K562 (cell line): ENCODE data around the gene PLK1. TPM values are rescaled to one million over a fixed set of nuclear protein-coding genes. Genes with fewer than 3 reads are reported as not detected.

Experiments
- ATAC-seq: fragments of 200-7000 bp; cut with Tn5 transposase; 3 replicates; pipeline ENCODE4 v1.9.1; 2020; ENCODE audit warnings: moderate library complexity
- BruUV-seq: library from RNA; stranded (reverse); fragments of 400-500 nt; replicated peaks from 2 replicates; lab custom pipeline; 2021; lab: Mats Ljungman, UMichigan
- CTCF ChIA-PET: fragments of 300-600 bp; formaldehyde crosslinking; extraction: SDS; loops from one replicate; lab custom pipeline; 2021; ENCODE audit warnings: low intra/inter-chr PET ratio; lab: Yijun Ruan, JAX
- POLR2A ChIA-PET: fragments of 300-600, 350-650 bp; sonication (Branson Sonifier 250); formaldehyde crosslinking; extraction: SDS; loops from one replicate; lab custom pipeline; 2021; ENCODE audit warnings: antibody characterized with exemption, inconsistent platforms; lab: Yijun Ruan, JAX
- DNase-seq, 4 experiments: peaks; one replicate each; pipeline versions ENCODE4 v3.0.0 to v3.0.0-alpha.2; 2011 to 2018; ENCODE audit warnings: low spot score in 3 of 4, mixed read lengths in 3 of 4; ENCODE audit errors: extremely low read depth in 1 of 4
- FAIRE-seq: peaks from 2 replicates; lab custom pipeline; 2011; peaks lifted over from hg19 to GRCh38; lab: Jason Lieb, UNC
- H2AFZ ChIP-seq: 2 replicates; pipeline ENCODE4 v1.6.0; 2011; ENCODE audit warnings: low read depth, low read length, control low read depth, inconsistent platforms
- H3K27ac ChIP-seq: fragments of 200-600 bp; 3 replicates; pipeline ENCODE4 v1.8.0; 2011; ENCODE audit warnings: low read depth, mild to moderate bottlenecking, control low read depth, inconsistent platforms, low read length, moderate library complexity, mixed read lengths; ENCODE audit errors: extremely low read depth
- H3K27me3 ChIP-seq, 2 experiments: fragments of 300-600 bp in 1 of 2; 2 replicates in 1 of 2; 3 replicates in 1 of 2; pipeline versions ENCODE4 v1.6.0 to v1.8.0; 2011; ENCODE audit warnings: inconsistent platforms in 2 of 2, low read length in 2 of 2, mild to moderate bottlenecking in 1 of 2, mixed read lengths in 1 of 2, moderate library complexity in 1 of 2; ENCODE audit not compliant: control insufficient read depth in 2 of 2, insufficient read depth in 2 of 2
- H3K36me3 ChIP-seq: fragments of 300-600 bp; 3 replicates; pipeline ENCODE4 v1.8.0; 2011; ENCODE audit warnings: mild to moderate bottlenecking, low read length, inconsistent platforms; ENCODE audit not compliant: control insufficient read depth, insufficient read depth
- H3K4me1 ChIP-seq, 2 experiments: fragments of 200-600 bp in 1 of 2; replicated peaks in 1 of 2; 2 replicates in 1 of 2; 3 replicates in 1 of 2; pipeline versions ENCODE4 v1.5.1 to v1.8.0; 2011; ENCODE audit warnings: inconsistent platforms in 2 of 2, low read length in 2 of 2, mild to moderate bottlenecking in 1 of 2, mixed read lengths in 1 of 2, moderate library complexity in 1 of 2; ENCODE audit not compliant: control insufficient read depth in 2 of 2, insufficient read depth in 2 of 2
- H3K4me2 ChIP-seq: 2 replicates; pipeline ENCODE4 v1.6.1; 2011; ENCODE audit warnings: low read length, control low read depth, inconsistent platforms, mixed read lengths; ENCODE audit not compliant: insufficient read depth
- H3K4me3 ChIP-seq: fragments of 200-600 bp; sonication (generic), shearing (Covaris generic); 2 replicates; pipeline ENCODE4 v1.5.1; 2016; ENCODE audit warnings: control low read depth, inconsistent platforms
- H3K79me2 ChIP-seq: fragments of 200-600 bp; 3 replicates; pipeline ENCODE4 v1.8.0; 2011; ENCODE audit warnings: low read length, inconsistent platforms; ENCODE audit not compliant: control insufficient read depth, insufficient read depth
- H3K9ac ChIP-seq, 2 experiments: 2 replicates each; pipeline versions ENCODE4 v1.6.0 to v1.6.1; 2011; ENCODE audit warnings: low read depth in 2 of 2, low read length in 2 of 2, control low read depth in 1 of 2, inconsistent platforms in 1 of 2, mild to moderate bottlenecking in 1 of 2, mixed read lengths in 1 of 2; ENCODE audit not compliant: insufficient read depth in 1 of 2
- H3K9me1 ChIP-seq: one replicate; pipeline ENCODE4 v1.6.0; 2011; ENCODE audit warnings: inconsistent platforms, mild to moderate bottlenecking, low read length, moderate library complexity; ENCODE audit not compliant: control insufficient read depth, insufficient read depth
- H3K9me3 ChIP-seq: replicated peaks from 2 replicates; pipeline ENCODE4 v1.5.1; 2011; ENCODE audit warnings: low read depth, low read length, inconsistent platforms; ENCODE audit not compliant: control insufficient read depth, insufficient read depth
- H4K20me1 ChIP-seq: replicated peaks from 2 replicates; pipeline ENCODE4 v1.6.1; 2011; ENCODE audit warnings: low read length, inconsistent platforms, mixed read lengths; ENCODE audit not compliant: control insufficient read depth, insufficient read depth
- AFF4 ChIP-seq: sonication (generic); formaldehyde crosslinking; IDR thresholded peaks from 2 replicates; pipeline ENCODE4 v1.8.0; 2023; ENCODE audit warnings: mild to moderate bottlenecking, missing genetic modification reagents
- BCOR ChIP-seq: fragments of 450-650 bp; IDR thresholded peaks from 2 replicates; pipeline ENCODE4 v1.6.1; 2016
- EGR1 ChIP-seq: fragments of 450-650 bp; conservative IDR thresholded peaks from 2 replicates; pipeline ENCODE4 v1.6.1; 2017; ENCODE audit warnings: mild to moderate bottlenecking
- ERF ChIP-seq: fragments of 450-650 bp; formaldehyde crosslinking; IDR thresholded peaks from 2 replicates; pipeline ENCODE4 v1.4.0; 2020; ENCODE audit warnings: mild to moderate bottlenecking, mixed read lengths
- NCOA4 ChIP-seq: fragments of 450-650 bp; IDR thresholded peaks from 2 replicates; pipeline ENCODE4 v1.6.1; 2018; ENCODE audit warnings: mild to moderate bottlenecking; ENCODE audit not compliant: partially characterized antibody
- NFE2 ChIP-seq: IDR thresholded peaks from 2 replicates; pipeline ENCODE4 v1.6.1; 2014; ENCODE audit warnings: antibody characterized with exemption, low read depth
- RBBP5 ChIP-seq: fragments of 200-600 bp; sonication (generic); IDR thresholded peaks from 2 replicates; pipeline ENCODE4 v1.6.1; 2012; ENCODE audit warnings: borderline replicate concordance, mild to moderate bottlenecking, low read length, control low read depth, inconsistent platforms; ENCODE audit not compliant: insufficient read depth, poor library complexity, severe bottlenecking
- RBM25 ChIP-seq: fragments of 200-400 bp; formaldehyde crosslinking; IDR thresholded peaks from 2 replicates; pipeline ENCODE4 v1.6.1; 2018; ENCODE audit warnings: low read length, low read depth, moderate library complexity; ENCODE audit not compliant: severe bottlenecking
- RFX1 ChIP-seq: fragments of 450-650 bp; IDR thresholded peaks from 2 replicates; pipeline ENCODE4 v1.6.1; 2016; ENCODE audit warnings: mild to moderate bottlenecking, moderate library complexity
- TAF9B ChIP-seq: fragments of 450-650 bp; IDR thresholded peaks from 2 replicates; pipeline ENCODE4 v1.6.1; 2018; ENCODE audit warnings: mild to moderate bottlenecking; ENCODE audit not compliant: partially characterized antibody
- ZEB2 ChIP-seq: fragments of 450-650 bp; IDR thresholded peaks from 2 replicates; pipeline ENCODE4 v1.6.1; 2016
- ZNF253 ChIP-seq: fragments of 250-450 bp; sonication (Bioruptor Pico); conservative IDR thresholded peaks from 2 replicates; pipeline ENCODE4 v1.6.1; 2021; ENCODE audit warnings: mild to moderate bottlenecking
- WGBS: fragments of 100-300 bp; shearing (Covaris generic); methylation state at CpG from one replicate; pipeline ENCODE4 v1.1.6; 2016; ENCODE audit warnings: low coverage, mixed read lengths; ENCODE audit not compliant: insufficient coverage; ENCODE audit errors: missing lambda C conversion rate; 5-methylcytosine and 5-hydroxymethylcytosine counted together
- in situ Hi-C: fragments of 300-500 bp; cut with MboI; formaldehyde crosslinking; loops from 4 replicates; pipeline ENCODE4 v1.15.0; 2018; ENCODE audit warnings: inconsistent platforms, mixed read lengths
- intact Hi-C: fragments of 100-400 bp; cut with micrococcal nuclease; formaldehyde crosslinking; loops from 2 replicates; pipeline ENCODE4 v1.14.2; 2022
- polyA plus RNA-seq, 8 experiments: library from polyadenylated mRNA; depleted of rRNA in 4 of 8; stranded (reverse) in 5 of 8; unstranded in 3 of 8; fragments of >200 nt; fragmentation: Nextera tagmentation in 2 of 8; fragmentation: Illumina TruSeq in 1 of 8; extraction: Ambion mirVana in 2 of 8; extraction: Trizol in 1 of 8; gene quantifications; 2 replicates each; pipeline versions ENCODE4 v1.2.1 to v1.2.3, GENCODE V29; 2011 to 2014; ENCODE audit warnings: inconsistent platforms in 1 of 8, missing spikeins in 1 of 8
- total RNA-seq, 7 experiments: library from RNA; depleted of rRNA in 6 of 7; stranded (reverse); fragments of >200 nt in 6 of 7; fragmentation: Illumina TruSeq in 2 of 7; extraction: Trizol in 2 of 7; gene quantifications; 2 replicates each; pipeline versions ENCODE4 v1.2.1 to v1.2.3, GENCODE V29; 2011 to 2021; ENCODE audit warnings: low replicate concordance in 1 of 7

PLK1 gene
- total and polyA plus RNA-seq, 9 of the 15 experiments (the other 6 are each of a cell fraction or from before 2014, with no cell fraction given): 13.6 to 212 (median 45.5) TPM

- intact Hi-C loops: no loop called here
- TF ChIP-seq BCOR: peak; percentile 74; the same call in 1 of the 2 replicates
- TF ChIP-seq RBM25: peak; percentile 64
- TF ChIP-seq TAF9B: no peak
- FAIRE-seq: no peak
- in situ Hi-C loops: no loop called here
- CTCF ChIA-PET: no interaction called here
- DNase-seq: no peak
- H3K9me3 ChIP-seq: no peaks in the 10 kb centered on the region
- WGBS: 3% methylated on average over 3 of the region's 3 CpGs
- no peaks in the 10 kb centered on the region for H3K79me2 ChIP-seq
- H3K36me3 ChIP-seq: no peaks in the 10 kb centered on the region
- no peak overlapping the region for H3K9ac ChIP-seq
- H2AFZ ChIP-seq: no peak overlapping the region
- H3K4me3 ChIP-seq: no peak overlapping the region
- peaks cover 0 to 11% of the 10 kb centered on the region in 2 experiments; a peak in 2 of 5 replicates for H3K4me1 ChIP-seq
- H3K9me1 ChIP-seq: no peaks in the 10 kb centered on the region
- POLR2A ChIA-PET: interaction anchor here (0.6 to 1.3 kb wide), 4 partner anchors 13 to 47 kb away, joined by 3 to 5 read pairs (median 3); no protein-coding TSS in a partner anchor
- peaks cover 0 to 10% of the 10 kb centered on the region in 2 experiments; a peak in 2 of 5 replicates for H3K27me3 ChIP-seq
- no peak overlapping the region for H3K27ac ChIP-seq
- ATAC-seq: no peak
- H4K20me1 ChIP-seq: no peaks in the 10 kb centered on the region
- H3K4me2 ChIP-seq: no peak overlapping the region
- BruUV-seq: no TSS peak
These were observed 31.8 kb downstream of the PLK1 start for GRCh38 chr16:23710504-23710903.

DNA sequence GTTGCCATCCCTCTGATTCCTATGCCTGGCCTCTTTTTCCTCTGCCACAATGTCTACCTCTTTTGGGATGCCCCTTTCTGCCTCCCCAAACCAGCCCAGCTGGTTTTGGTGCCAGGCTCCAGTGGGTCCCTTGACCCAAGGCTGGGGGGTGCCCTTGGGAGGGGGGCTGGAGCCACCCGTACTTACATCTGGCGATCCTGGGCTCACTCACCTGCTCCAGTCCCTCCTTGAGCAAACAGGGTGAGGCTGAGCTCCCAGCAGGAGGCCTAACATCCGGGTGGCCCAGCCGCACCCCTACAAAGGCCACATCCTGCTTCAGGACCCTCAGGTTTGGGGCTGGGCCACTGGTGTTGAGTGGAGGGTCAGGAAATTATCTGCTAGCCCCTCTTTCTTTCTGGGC is 33.1 kb downstream of the PLK1 start:
- H3K9me1 ChIP-seq: no peaks in the 10 kb centered on the region
- H3K27me3 ChIP-seq: peaks cover 0 to 10% of the 10 kb centered on the region in 2 experiments; a peak in 2 of 5 replicates
- CTCF ChIA-PET: no interaction called here
- in situ Hi-C loops: no loop called here
- H4K20me1 ChIP-seq: no peaks in the 10 kb centered on the region
- TF ChIP-seq RFX1 (no peak), ZEB2 (no peak), NFE2 (no peak), ZNF253 (CRISPR knock-in tag) (no peak), ERF (no peak), AFF4 (CRISPR knock-in tag) (no peak), RBBP5 (no peak), NCOA4 (no peak), EGR1 (no peak)
- TF ChIP-seq, all 486 proteins: peak for 0
- no peak for DNase-seq
- Histone ChIP-seq H3K79me2 (no peaks in the 10 kb centered on the region), H3K4me2 (no peak overlapping the region), H3K36me3 (no peaks in the 10 kb centered on the region), H3K27ac (no peak overlapping the region), H2AFZ (no peak overlapping the region), H3K4me3 (no peak overlapping the region), H3K9ac (no peak overlapping the region), H3K4me1 (peaks cover 0 to 11% of the 10 kb centered on the region in 2 experiments; a peak in 2 of 5 replicates), H3K9me3 (no peaks in the 10 kb centered on the region)
- intact Hi-C loops: no loop called here
- ATAC-seq: no peak
- WGBS: 12% methylated on average over 4 of the region's 4 CpGs
- no TSS peak for BruUV-seq
- no peak for FAIRE-seq
- POLR2A ChIA-PET: interaction anchor here (0.6 to 1.4 kb wide), 4 partner anchors 9 to 740 kb away, joined by 3 to 4 read pairs (median 4); no protein-coding TSS in a partner anchor
